HG03175 (cell line): ENCODE results near the gene FMNL3.

Experiments
- ATAC-seq: cut with Tn5 transposase; IDR thresholded peaks from one replicate; pipeline ENCODE4 v1.9.1; 2021; ENCODE audit warnings: mild to moderate bottlenecking, moderate library complexity; ENCODE audit not compliant: unreplicated experiment

Gene FMNL3

GRCh38 chr12:49675137-49675536 is 32.1 kb downstream of the FMNL3 start:
- no peak for ATAC-seq

- no peak for ATAC-seq
These were observed 32.8 kb downstream of the FMNL3 start for GRCh38 chr12:49674318-49674981.

DNA sequence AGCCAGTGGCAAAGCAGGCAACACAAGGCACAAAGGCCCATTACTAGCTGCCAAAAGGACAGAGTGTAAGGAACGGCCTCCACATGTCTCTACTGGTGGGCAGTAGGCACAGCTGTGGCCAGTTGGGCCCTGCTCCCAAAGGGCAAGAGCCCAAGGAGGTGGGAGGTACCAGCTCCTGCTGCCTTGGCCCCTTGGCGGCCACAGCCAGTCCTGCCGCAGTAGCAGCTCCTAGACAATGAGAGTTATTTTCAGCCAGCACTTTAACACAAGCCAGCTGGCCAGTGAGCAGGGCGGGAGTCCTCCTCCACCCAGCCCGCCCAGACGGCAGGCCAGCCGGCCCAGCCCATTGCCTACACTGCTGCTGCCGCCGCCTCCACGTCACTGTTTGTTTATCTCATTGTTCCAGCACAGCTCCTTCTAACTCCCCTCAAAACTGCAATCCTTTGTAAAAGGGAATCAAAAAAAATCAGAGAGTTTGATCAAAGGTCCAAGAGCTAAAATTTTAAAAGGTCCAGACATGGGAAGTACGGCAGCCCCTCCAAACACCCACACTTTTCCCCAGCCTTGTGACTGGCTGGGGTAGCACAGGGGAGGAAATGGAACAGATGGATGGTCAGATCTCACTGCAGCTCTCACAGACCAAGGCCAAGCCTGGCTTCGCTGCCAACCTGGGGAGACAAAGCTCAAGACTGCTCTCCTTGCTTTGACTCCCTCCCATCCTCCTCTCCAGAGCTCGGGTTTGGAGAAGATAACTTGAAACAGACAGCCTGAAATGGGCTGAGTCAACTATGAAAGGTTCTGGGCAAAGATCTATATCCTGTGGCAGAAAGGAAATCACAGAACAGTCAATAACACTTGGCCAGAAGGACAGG is 33.5 kb downstream of the FMNL3 start:
- ATAC-seq: no peak

GRCh38 chr12:49672301-49673217 is 34.6 kb downstream of the FMNL3 start:
- ATAC-seq: no peak

DNA sequence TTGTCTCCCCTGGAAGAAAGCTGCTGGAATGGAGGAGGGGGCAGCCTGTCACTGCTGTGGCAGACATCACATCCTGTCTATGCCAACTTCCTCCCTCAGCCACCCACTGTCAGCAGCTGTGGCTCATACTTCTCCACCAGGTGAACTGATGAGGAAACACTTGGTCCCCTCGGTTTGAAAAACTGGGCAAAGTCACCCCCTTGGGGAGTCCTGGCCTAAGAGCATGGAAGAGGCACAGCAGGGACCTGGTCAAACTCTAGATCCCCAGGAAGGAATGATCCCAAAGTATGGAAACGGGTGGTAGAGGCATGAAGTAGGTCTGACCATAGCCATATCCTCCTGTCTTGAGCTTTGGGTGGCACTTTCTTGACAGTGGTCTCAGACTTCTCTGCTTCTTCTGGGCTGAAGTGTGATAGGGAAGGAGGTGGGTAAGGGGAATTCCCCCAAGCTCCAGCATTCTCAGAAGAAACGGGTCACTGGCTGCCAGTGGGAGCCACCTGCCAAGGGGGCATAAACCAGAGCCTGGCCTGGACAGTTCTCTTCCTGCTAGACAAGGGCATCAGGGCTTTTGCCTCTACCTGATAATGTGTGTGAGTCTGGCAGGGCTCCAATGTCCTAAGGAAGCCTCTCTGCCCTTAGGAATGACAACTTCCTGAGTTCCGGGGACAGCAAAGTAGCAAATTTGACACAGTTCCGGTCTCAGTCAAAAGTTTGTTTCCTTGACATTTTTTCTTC is 36.0 kb downstream of the FMNL3 start:
- ATAC-seq: peak; percentile 47

GRCh38 chr12:49669796-49670195 is 37.4 kb downstream of the FMNL3 start:
- no peak for ATAC-seq

GRCh38 chr12:49667325-49668090 is 39.7 kb downstream of the FMNL3 start:
- ATAC-seq: no peak

GRCh38 chr12:49666176-49666575 is 41.0 kb downstream of the FMNL3 start:
- ATAC-seq: no peak

- ATAC-seq: no peak
These were observed 41.8 kb downstream of the FMNL3 start for GRCh38 chr12:49665384-49665783.

DNA sequence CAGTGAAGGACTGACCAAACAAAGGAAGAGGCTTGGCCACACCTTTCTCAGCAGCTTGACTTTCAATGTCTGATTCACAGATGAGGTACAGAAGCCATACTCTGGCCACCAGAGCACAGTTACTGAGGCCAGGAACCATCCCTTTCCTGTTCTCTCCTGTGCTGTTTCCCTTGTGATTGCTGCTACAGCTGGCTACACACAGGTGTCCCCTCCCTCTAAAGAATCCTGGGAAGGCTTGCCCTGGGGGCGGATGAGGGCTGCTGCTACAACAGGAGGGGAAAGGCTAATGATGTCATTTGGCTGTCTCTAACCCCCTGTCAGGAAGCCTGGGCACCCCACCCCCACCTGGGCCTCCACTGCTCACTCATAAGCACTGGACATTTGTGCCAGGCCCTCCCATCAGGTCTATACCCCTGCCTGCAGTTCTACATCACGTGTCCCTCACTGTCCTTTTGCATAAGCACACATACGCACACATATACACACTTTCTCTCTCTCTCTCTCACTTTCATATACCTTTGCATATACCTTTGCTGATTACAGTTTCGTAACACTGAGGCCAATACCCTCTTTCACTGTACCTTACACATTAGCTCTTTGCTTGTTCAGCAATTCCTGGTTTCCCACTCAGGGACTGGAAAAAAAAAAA is 42.5 kb downstream of the FMNL3 start:
- peak; percentile 67 for ATAC-seq

DNA sequence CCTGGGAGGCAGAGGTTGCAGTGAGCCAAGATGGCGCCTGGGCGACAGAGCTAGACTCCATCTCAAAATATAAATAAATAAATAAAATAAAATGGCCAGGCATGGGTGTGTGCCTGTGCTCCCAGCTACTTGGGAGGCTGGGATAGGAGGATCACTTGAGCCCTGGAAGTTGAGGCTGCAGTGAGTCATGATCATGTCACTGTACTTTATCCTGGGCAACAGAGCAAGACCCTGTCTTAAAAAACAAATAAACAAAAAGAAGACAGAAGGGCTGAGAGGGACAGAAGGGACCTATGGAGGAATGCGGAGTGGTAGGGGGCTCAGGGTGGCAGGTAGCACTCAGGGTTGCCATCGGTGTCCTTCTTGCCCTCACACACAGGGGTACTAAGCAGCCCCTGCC is 43.0 kb downstream of the FMNL3 start:
- no peak for ATAC-seq

- peak; percentile 81 for ATAC-seq
These were observed 44.0 kb downstream of the FMNL3 start for GRCh38 chr12:49662998-49663843.

DNA sequence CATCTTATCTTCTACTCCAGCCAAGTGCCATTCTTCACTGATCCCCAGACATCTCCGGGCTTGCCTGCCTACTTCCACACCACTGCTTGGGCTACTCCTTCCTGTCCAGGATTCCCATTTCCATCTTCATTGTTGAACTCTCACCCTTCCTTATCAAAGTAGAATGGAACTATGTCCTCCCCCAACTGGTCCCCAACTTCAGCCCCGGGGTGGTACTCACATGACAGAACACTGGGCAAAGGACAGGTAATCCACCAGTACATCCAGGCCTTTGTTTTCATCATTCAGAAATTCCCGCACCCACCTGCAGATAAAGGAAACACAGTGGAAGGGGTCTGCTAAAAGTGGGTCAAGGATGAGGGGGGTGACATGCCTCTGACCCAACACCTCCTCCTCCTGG is 45.5 kb downstream of the FMNL3 start:
- no peak for ATAC-seq

GRCh38 chr12:49661191-49661590 is 46.0 kb downstream of the FMNL3 start:
- ATAC-seq: peak; percentile 38

- ATAC-seq: no peak
These were observed 47.5 kb downstream of the FMNL3 start for GRCh38 chr12:49659753-49660152.

DNA sequence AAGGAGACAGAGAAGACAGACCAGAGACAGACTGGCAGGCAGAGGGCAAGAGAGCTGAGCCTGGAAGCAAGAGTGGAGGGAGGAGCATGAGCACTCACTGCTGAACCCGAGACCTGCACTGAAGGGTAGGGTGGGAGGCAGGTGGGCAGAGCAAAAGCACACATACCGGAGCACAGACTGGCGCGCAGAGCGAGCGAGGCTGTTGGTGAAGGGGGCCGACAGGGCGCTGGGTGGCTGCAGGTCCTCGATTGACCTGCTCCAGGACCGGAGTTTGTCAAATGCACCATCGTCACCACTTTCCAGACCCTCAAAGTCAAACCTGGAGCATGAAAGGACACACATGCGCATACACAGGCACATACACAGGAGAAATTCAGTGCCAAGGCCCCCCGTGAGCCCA is 48.9 kb downstream of the FMNL3 start:
- ATAC-seq: no peak

DNA sequence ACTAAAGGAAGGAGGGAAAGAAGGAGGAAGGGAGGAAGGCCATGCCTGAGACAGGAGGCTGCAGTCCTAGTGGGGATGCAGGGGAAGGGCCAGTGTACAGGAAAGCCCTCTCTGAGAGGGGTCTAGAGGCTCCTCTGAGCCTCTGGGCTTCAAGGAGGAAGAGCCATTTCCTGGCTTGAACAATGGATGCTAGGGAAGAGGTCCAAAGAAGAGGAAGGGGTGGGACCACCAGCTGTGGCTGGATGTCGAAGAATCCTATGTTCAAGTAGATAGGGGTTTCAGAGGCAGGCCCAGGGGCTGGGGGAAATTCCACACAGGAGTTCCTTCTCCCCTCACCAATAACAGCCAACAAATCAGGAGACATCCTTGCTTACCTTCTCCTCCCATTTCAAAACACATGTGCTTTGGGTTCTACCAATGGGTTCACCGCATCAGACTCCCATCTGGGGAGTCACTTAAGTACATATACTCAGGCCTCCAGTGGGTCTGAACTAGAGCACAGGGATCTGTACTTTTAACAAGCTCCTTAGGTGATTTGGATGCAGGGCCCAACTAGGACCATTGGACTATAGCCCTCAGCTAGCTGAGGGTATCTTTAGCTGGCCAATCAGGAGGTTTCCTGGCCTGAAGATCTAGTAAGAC is 51.5 kb downstream of the FMNL3 start:
- ATAC-seq: no peak

GRCh38 chr12:49654715-49655114 is 52.5 kb downstream of the FMNL3 start:
- ATAC-seq: no peak
